GM19455 (cell line): ENCODE measurements around the gene PBRM1.

Experiments
- ATAC-seq: cut with Tn5 transposase; IDR thresholded peaks from one replicate; pipeline ENCODE4 v1.9.1; 2021; ENCODE audit not compliant: unreplicated experiment

Gene PBRM1

GRCh38 chr3:52574056-52574965, 111.4 kb downstream of the PBRM1 start:
- no peak for ATAC-seq

GRCh38 chr3:52572221-52572620, 113.5 kb downstream of the PBRM1 start:
- ATAC-seq: no peak

- no peak for ATAC-seq
Observed at GRCh38 chr3:52570076-52570475, 115.6 kb downstream of the PBRM1 start.

GRCh38 chr3:52568069-52568468, 117.6 kb downstream of the PBRM1 start:
- no peak for ATAC-seq

- ATAC-seq: no peak
Observed at GRCh38 chr3:52563984-52564383, 121.7 kb downstream of the PBRM1 start.

- ATAC-seq: no peak
Observed at GRCh38 chr3:52561028-52561747, 124.5 kb downstream of the PBRM1 start.

DNA sequence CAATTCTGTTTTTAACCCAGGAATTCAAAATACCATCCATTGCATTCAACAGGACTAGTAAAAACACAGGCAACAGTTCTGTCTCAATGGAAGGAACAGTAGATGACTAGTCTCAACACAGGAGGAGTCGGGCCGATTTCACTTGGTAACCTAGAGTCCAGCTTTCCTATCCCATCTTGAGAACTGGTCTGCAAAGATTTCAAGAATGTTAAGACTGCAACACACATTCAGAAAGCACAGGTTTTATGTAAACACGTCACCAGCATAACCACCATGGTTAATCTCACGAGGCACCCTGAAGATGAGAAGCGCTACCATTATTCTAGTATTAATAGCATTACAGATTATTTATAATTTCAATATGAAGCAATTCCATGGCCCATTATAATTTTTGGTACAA, 127.3 kb downstream of the PBRM1 start:
- ATAC-seq: no peak

DNA sequence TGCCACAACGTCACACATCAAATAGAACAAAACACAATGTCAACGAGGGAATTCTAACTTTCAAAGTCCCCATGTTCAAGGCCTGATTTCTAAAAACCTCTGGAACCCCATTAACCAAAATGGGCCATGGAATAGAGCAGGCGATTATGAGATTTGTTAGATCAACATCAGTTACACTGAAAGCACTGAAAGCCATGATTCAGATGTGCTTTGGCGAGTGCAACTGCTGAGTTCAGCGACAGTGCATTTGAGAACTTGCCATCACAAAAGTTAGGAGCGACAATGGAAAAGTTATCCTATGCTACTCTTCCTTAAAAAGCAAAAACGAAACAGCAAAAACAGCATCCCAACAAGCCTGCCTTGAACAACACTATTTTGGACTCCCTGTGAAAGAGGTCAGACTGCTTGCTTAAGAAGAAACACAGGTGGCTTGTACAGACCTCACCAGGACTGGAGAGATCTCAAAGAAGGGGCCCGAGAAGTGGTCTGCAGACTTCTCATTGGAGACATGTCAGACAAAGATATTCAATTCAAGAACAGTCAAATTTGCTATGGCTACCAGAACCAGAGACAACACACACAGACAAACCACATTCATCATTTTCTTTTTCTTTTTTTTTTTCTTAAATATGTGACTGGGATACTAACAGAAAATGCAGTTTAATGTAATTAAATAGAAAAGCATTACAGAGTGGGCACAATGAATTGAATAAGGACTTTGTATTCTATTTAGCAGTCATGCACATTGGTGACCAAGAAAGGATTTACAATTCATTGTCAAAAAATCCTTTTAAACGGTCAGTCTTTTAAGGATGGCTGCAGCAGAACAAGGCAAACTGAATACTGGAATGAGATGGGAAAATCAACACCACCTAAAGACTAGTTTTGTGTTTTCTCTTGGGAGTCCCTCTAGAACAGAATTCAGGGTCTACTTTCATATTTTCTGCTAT, 128.4 kb downstream of the PBRM1 start:
- ATAC-seq: no peak

GRCh38 chr3:52555056-52555455, 130.7 kb downstream of the PBRM1 start:
- no peak for ATAC-seq

DNA sequence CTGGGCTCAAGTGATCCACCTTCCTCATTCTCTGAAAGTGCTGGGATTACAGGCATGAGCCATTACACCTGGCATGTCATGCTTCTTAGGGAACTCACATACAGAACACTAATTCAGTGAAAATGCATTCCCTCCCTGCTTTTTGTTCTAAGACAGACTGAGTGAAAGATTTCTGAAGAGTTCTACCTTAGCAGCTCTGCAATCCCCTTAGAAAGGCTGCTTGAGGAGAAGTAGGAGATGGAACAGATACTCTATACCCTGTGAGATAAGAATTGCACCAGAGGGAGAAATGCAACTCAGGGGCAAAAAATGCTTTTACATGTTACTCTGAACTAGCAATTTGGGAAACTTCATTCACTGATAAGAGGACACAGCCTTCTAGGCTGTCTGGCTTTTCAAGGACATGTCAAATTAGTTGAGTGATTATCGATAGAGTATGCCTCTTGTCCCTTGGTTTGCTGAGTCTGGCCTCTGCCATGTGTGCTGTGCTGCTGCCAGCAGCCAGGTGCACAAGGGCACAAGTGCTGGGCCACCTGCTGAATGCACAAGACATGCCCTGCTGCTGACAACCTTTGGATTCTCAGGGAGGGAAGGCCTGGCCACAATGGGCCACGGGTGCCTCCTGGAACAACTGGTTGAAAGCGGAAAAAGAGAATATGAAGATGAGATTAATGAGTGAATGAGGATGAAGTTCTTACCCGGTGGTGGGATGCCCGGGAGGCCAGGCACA, 131.5 kb downstream of the PBRM1 start:
- no peak for ATAC-seq

DNA sequence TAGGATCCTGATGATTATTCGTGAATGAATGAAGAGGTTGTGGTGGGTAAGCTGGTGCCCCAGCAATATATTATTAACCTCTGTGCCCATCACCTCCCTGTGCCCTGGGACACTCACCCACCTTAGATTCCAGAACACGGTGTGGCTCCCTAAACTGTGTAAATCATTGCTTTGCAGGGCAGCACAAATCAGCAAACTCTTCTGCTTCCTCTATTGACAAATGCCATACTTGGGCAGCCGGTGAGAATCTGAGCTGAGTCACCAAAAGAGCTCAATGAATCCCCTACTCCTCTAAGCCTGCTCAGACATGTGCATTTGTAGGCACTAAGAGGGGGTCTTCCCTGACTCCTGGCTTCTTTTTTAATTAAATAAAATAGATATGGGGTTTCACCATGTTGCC, 133.6 kb downstream of the PBRM1 start:
- no peak for ATAC-seq

- ATAC-seq: no peak
Observed at GRCh38 chr3:52551118-52551517, 134.6 kb downstream of the PBRM1 start.

GRCh38 chr3:52547143-52547542, 138.6 kb downstream of the PBRM1 start:
- ATAC-seq: no peak

DNA sequence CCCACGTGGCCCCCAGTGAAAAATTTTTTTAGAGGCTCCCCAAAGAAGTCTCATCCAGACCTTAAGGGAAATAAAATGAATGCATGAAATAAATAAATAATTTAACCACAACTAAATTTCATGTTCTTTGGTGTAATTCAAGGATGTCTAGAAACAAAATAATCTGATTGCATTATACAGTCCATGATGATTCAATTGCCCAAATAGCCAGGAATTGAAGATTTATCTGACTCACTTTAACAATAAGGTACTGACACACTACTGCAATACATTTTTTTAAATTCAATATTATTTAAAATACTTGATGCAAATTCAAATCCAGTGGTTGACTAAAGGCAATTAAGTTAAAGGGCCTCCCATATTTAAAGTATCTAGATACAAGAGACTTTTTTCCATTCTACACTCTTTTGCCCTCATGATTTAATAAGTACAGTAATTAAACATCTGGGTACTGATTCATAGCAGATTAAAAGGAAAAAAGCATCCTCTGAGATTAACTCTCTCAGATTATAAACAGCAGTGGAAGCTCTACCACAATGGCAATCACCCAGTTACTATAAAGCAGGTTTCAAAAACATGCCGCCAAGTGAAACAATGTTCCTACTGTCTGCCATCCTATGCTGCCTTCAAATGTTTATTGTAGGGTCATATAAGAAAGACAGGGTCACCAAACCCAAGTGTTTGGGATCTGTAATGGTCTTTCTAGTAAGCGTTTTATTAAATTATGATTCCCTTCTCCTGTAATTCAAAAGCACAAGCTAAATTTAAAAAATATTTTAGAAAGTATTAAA, 139.4 kb downstream of the PBRM1 start:
- ATAC-seq: no peak

DNA sequence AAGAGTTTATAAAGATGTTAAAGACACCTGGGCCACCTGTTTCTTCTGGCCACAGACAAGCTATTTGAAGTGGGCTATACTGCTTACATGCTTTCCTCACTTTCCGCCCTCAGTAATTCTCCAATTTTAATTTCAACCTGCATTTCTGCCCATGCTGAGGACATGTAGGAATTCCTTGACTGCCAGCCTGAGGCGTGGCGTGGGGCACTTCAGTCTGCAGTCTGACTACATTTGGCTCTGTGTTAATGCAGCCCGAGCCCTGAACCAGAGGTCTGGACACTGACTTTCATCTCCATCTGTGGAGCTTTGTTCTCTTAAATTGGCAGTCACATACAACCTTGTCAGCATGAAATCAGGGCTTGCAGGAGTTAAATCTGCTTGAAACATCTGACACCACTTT, 140.8 kb downstream of the PBRM1 start:
- no peak for ATAC-seq

DNA sequence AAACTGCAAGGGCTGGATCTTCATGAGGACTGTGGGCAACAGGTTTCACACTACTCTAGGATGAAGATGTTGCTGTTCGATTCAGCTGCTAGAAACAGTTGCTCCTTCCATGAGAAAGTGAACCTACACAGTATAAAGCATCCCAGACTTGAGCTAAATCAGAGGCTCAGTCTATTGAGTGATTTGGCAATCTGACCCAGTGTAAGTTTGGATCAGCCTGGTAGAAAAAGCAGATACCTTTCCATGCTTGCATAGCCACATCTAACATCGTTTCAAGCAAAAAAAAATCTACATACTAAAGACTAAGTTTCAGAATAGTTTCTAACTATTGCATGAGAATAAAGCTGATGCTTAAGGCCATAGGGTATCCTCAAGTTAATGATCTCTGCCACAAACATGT, 144.7 kb downstream of the PBRM1 start:
- no peak for ATAC-seq

GRCh38 chr3:52539010-52539653, 146.6 kb downstream of the PBRM1 start:
- ATAC-seq: no peak

- ATAC-seq: no peak
Observed at GRCh38 chr3:52537726-52538421, 147.8 kb downstream of the PBRM1 start.
